ENCODE measurements around the gene S100A10. TPM values are rescaled to one million over a fixed set of nuclear protein-coding genes. Genes with fewer than 3 reads are reported as not detected.

Gene S100A10
- polyA plus RNA-seq, 4 donors, result 216 to 626 (median 267) TPM

GRCh38 chr1:152014943-152015342 is 21.3 kb upstream of the S100A10 start:
- DNase-seq (ENCODE audit: low read depth in 4 of 4, low spot score in 3 of 4), result no peak

GRCh38 chr1:152013664-152014237 is 20.1 kb upstream of the S100A10 start:
- DNase-seq (ENCODE audit: low read depth in 4 of 4, low spot score in 3 of 4), result no peak

- no peak for DNase-seq (ENCODE audit: low read depth in 4 of 4, low spot score in 3 of 4)
Measured at GRCh38 chr1:152009691-152010090, 16.0 kb upstream of the S100A10 start.

GRCh38 chr1:152007047-152007446 is 13.4 kb upstream of the S100A10 start:
- DNase-seq (ENCODE audit: low read depth in 4 of 4, low spot score in 3 of 4), result no peak

- DNase-seq (ENCODE audit: low read depth in 4 of 4, low spot score in 3 of 4), result no peak
Measured at GRCh38 chr1:152005360-152005912, 11.8 kb upstream of the S100A10 start.

DNA sequence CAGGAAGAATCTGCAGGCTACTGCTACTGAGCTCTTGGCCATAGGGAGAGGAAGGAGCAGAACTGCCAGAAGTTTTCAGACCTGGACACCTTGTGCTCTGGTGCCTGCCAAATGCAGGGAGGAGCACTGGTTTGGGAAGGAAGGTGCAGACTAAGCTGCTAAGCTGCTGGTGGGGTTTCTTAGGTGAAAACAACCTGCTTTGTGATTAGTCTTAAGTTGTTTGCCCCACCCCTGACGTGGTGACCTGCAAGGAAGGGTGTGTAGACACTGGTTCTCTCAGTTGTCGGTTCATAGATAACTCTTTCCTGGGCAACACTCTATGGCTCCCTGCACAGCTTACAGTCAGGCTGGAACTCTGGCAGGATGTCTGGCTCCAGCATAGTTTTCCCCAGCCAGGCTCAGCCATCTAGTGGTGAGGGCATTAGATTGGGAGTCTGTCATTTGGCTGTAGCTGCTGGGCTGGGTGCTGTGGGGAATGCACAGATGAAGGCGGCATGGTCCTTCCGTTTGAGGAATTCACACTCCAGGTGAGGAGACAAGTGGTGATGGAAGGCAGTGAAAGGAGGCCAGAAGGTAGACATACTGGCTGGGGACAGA is 10.3 kb upstream of the S100A10 start:
- no peak for DNase-seq (ENCODE audit: low read depth in 4 of 4, low spot score in 3 of 4)

- no peak for DNase-seq (ENCODE audit: low read depth in 4 of 4, low spot score in 3 of 4)
Measured at GRCh38 chr1:152002960-152003359, 9.3 kb upstream of the S100A10 start.

DNA sequence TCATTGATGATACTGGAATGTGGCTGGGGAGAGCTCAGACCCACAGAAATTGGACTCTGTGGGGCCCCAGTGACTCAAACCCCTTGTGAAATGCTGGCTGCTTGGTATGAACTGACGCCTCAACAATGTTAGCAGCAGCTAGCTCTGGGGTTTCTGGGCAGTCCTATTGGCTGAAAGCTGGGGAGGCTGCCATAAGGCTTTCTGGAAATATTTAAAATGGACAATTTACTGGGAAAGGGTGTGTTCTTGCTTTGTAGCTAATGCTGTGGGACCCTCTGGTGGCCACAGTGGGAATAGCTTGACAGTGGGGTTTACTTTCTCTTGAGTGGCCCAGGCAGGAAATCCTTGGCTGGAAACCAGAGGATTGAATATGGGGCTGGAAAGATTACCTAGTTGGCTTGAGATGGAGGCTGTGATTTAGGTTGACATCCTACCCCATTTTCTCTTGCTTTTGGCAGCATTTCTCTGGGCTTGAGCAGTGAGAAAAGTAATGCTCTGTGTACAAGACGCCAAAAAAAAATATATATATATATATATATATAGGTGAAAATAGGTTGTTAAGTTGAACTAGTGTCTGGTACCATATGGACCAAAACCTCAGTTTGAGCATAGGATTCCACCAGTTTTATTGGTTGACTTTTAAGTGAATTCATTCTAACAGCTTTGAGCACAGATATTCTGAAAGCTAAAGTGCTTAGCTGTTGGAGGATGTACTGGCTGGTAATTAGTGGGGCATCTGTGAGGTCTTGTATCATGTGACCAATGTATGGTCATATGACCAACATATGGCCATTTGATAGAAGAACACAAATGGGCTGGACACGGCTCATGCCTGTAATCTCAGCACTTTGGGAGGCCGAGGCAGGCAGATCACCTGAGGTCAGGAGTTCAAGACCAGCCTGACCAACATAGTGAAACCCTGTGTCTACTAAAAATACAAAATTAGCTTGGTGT is 8.2 kb upstream of the S100A10 start:
- peak in 2 of 4 donors; percentile 78 to 81 for DNase-seq (ENCODE audit: low read depth in 4 of 4, low spot score in 3 of 4)

- no peak for DNase-seq (ENCODE audit: low read depth in 4 of 4, low spot score in 3 of 4)
Measured at GRCh38 chr1:152000964-152001630, 7.4 kb upstream of the S100A10 start.

- DNase-seq (ENCODE audit: low read depth in 4 of 4, low spot score in 3 of 4), result no peak
Measured at GRCh38 chr1:151998611-151999362, 5.1 kb upstream of the S100A10 start.

DNA sequence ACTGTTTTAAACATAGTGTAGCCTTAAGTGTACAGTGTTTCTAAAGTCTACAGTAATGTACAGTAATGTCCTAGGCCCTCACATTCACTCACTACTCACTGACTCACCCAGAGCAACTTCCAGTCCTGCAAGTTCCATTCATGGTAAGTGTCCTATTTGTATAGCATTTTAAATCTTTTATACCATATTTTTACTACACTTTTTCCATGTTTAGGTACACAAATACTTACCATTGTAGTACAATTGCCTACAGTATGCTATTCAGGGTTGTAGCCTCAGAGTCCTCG is 3.6 kb upstream of the S100A10 start:
- DNase-seq (ENCODE audit: low read depth in 4 of 4, low spot score in 3 of 4), result no peak

- DNase-seq (ENCODE audit: low read depth in 4 of 4, low spot score in 3 of 4), result no peak
Measured at GRCh38 chr1:151995774-151996173, 2.1 kb upstream of the S100A10 start.

GRCh38 chr1:151994956-151995355 is 1.3 kb upstream of the S100A10 start:
- no peak for DNase-seq (ENCODE audit: low read depth in 4 of 4, low spot score in 3 of 4)

- DNase-seq (ENCODE audit: low read depth in 4 of 4, low spot score in 3 of 4), result no peak
Measured at GRCh38 chr1:151993084-151993733, 450 bp downstream of the S100A10 start.

DNA sequence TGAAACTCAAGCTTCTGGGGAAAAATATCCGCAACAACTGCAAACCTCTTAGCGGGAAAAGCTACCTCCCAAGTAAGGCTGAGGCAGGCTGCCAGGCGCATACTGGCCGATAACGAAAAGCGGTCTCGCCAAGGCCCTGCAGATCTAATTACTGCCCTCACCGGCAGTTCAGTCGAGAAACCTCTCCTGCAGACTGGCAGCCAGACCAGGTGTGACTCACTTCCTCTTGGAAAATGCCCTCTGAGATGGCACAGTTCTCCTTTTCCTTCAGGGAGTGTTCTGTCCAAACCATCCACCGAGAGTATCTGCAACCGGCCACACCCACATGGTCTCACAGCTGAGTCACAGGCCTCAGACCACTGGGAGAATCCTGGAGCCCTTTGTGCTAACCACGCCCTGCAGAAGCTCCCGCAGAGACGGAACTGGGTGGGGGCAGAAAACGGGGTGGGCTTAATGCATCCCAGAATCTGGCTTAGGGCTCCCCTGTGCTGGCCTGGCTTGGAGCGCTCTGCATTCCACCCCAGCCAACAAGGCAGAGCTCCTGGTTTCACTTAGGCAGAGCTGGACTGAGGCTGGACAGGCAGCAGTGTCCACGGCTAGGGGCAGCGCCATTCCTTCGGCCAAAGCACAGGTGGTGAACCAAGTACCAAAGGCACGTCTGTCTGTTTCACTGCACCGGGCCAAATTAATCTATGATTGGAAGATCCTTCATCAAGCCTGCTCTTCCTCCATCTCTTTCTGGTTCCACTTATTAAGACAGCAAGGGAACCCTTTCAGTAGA is 1.2 kb downstream of the S100A10 start:
- no peak for DNase-seq (ENCODE audit: low read depth in 4 of 4, low spot score in 3 of 4)

GRCh38 chr1:151991663-151992302 is 1.9 kb downstream of the S100A10 start:
- DNase-seq (ENCODE audit: low read depth in 4 of 4, low spot score in 3 of 4), result no peak

GRCh38 chr1:151990856-151991198 is 2.8 kb downstream of the S100A10 start:
- no peak for DNase-seq (ENCODE audit: low read depth in 4 of 4, low spot score in 3 of 4)

GRCh38 chr1:151990058-151990855 is 3.4 kb downstream of the S100A10 start:
- DNase-seq (ENCODE audit: low read depth in 4 of 4, low spot score in 3 of 4), result no peak
